DMS153 (cell line): Measurements from ENCODE around the gene MME.

Source experiments
- DNase-seq: peaks from one replicate; lab custom pipeline; 2025; lab: John Stamatoyannopoulos, UW

Gene MME

GRCh38 chr3:155149494-155149893, 69.4 kb downstream of the MME start:
- no peak for DNase-seq

- no peak for DNase-seq
Observed at GRCh38 chr3:155153242-155154186, 73.4 kb downstream of the MME start.

GRCh38 chr3:155154255-155154654, 74.1 kb downstream of the MME start:
- DNase-seq = no peak

- no peak for DNase-seq
Observed at GRCh38 chr3:155158346-155159037, 78.4 kb downstream of the MME start.

- no peak for DNase-seq
Observed at GRCh38 chr3:155159301-155159700, 79.2 kb downstream of the MME start.

GRCh38 chr3:155161640-155162292, 81.6 kb downstream of the MME start:
- DNase-seq = no peak

GRCh38 chr3:155164306-155164705, 84.2 kb downstream of the MME start:
- no peak for DNase-seq

GRCh38 chr3:155166441-155166840, 86.3 kb downstream of the MME start:
- no peak for DNase-seq

GRCh38 chr3:155169197-155169596, 89.1 kb downstream of the MME start:
- no peak for DNase-seq

- no peak for DNase-seq
Observed at GRCh38 chr3:155173771-155174170, 93.7 kb downstream of the MME start.

- DNase-seq = no peak
Observed at GRCh38 chr3:155178810-155179436, 98.8 kb downstream of the MME start.

- DNase-seq = no peak
Observed at GRCh38 chr3:155179437-155179827, 99.3 kb downstream of the MME start.

GRCh38 chr3:155179966-155180757, 100.0 kb downstream of the MME start:
- DNase-seq = no peak

- DNase-seq = no peak
Observed at GRCh38 chr3:155182467-155182866, 102.3 kb downstream of the MME start.

- DNase-seq = no peak
Observed at GRCh38 chr3:155184011-155184410, 103.9 kb downstream of the MME start.

- no peak for DNase-seq
Observed at GRCh38 chr3:155185631-155186071, 105.5 kb downstream of the MME start.

- DNase-seq = no peak
Observed at GRCh38 chr3:155188031-155188430, 107.9 kb downstream of the MME start.

- DNase-seq = no peak
Observed at GRCh38 chr3:155189478-155189877, 109.4 kb downstream of the MME start.

GRCh38 chr3:155190691-155191090, 110.6 kb downstream of the MME start:
- DNase-seq = no peak

- no peak for DNase-seq
Observed at GRCh38 chr3:155192957-155193746, 113.0 kb downstream of the MME start.

- no peak for DNase-seq
Observed at GRCh38 chr3:155193868-155194267, 113.7 kb downstream of the MME start.
